WTC11 (cell line): ENCODE data around the gene RNF44. TPM values are rescaled to one million over a fixed set of nuclear protein-coding genes. Genes with fewer than 3 reads are reported as not detected.

ENCODE experiments used
- ATF2 ChIP-seq: sonication (generic); formaldehyde crosslinking; IDR thresholded peaks from 2 replicates; pipeline ENCODE4 v1.8.1; 2022; ENCODE audit warnings: low read depth, missing genetic modification reagents, borderline replicate concordance
- CREM ChIP-seq: sonication (generic); formaldehyde crosslinking; IDR thresholded peaks from 2 replicates; pipeline ENCODE4 v1.8.1; 2022; ENCODE audit warnings: mild to moderate bottlenecking, missing genetic modification reagents, moderate library complexity
- FOXP1 ChIP-seq: sonication (generic); formaldehyde crosslinking; IDR thresholded peaks from 2 replicates; pipeline ENCODE4 v1.8.0; 2022; ENCODE audit warnings: missing genetic modification reagents, mild to moderate bottlenecking, moderate library complexity, borderline replicate concordance
- FOXP4 ChIP-seq: sonication (generic); formaldehyde crosslinking; IDR thresholded peaks from 2 replicates; pipeline ENCODE4 v1.8.0; 2022; ENCODE audit warnings: mild to moderate bottlenecking, missing genetic modification reagents
- JAZF1 ChIP-seq: fragments of 250-450 bp; sonication (Bioruptor Pico); IDR thresholded peaks from 2 replicates; pipeline ENCODE4 v1.9.0; 2021; ENCODE audit warnings: moderate library complexity, mild to moderate bottlenecking, inconsistent platforms
- JUN ChIP-seq: sonication (generic); formaldehyde crosslinking; IDR thresholded peaks from 2 replicates; pipeline ENCODE4 v1.8.0; 2023; ENCODE audit warnings: mild to moderate bottlenecking, missing genetic modification reagents
- MAX ChIP-seq: sonication (generic); formaldehyde crosslinking; IDR thresholded peaks from 2 replicates; pipeline ENCODE4 v1.8.0; 2022; ENCODE audit warnings: mild to moderate bottlenecking, missing genetic modification reagents
- MYBL2 ChIP-seq: sonication (generic); formaldehyde crosslinking; IDR thresholded peaks from 2 replicates; pipeline ENCODE4 v1.8.1; 2023; ENCODE audit warnings: mild to moderate bottlenecking, moderate library complexity, missing genetic modification reagents
- NFATC4 ChIP-seq: fragments of 250-450 bp; sonication (Bioruptor Pico); IDR thresholded peaks from 2 replicates; pipeline ENCODE4 v1.9.0; 2021; ENCODE audit warnings: mild to moderate bottlenecking
- NFYB ChIP-seq: sonication (generic); formaldehyde crosslinking; conservative IDR thresholded peaks from 2 replicates; pipeline ENCODE4 v1.8.0; 2022; ENCODE audit warnings: low read depth, missing genetic modification reagents
- NR2C2 ChIP-seq: sonication (generic); formaldehyde crosslinking; IDR thresholded peaks from 2 replicates; pipeline ENCODE4 v1.8.0; 2022; ENCODE audit warnings: mild to moderate bottlenecking, missing genetic modification reagents
- PRDM15 ChIP-seq: sonication (generic); formaldehyde crosslinking; IDR thresholded peaks from 2 replicates; pipeline ENCODE4 v1.8.0; 2022; ENCODE audit warnings: missing genetic modification reagents
- RORB ChIP-seq: fragments of 250-450 bp; sonication (Bioruptor Pico); IDR thresholded peaks from 2 replicates; pipeline ENCODE4 v1.9.0; 2021; ENCODE audit warnings: mild to moderate bottlenecking
- SP1 ChIP-seq: sonication (generic); formaldehyde crosslinking; conservative IDR thresholded peaks from 2 replicates; pipeline ENCODE4 v1.8.1; 2022; ENCODE audit warnings: missing genetic modification reagents
- TCF7 ChIP-seq: sonication (generic); formaldehyde crosslinking; IDR thresholded peaks from 2 replicates; pipeline ENCODE4 v1.8.0; 2022; ENCODE audit warnings: mild to moderate bottlenecking, low read depth, missing genetic modification reagents, moderate library complexity
- USF2 ChIP-seq: sonication (generic); formaldehyde crosslinking; IDR thresholded peaks from 2 replicates; pipeline ENCODE4 v1.8.1; 2023; ENCODE audit warnings: mild to moderate bottlenecking, missing genetic modification reagents, moderate library complexity
- ZNF121 ChIP-seq: sonication (generic); formaldehyde crosslinking; IDR thresholded peaks from 2 replicates; pipeline ENCODE4 v1.8.0; 2023; ENCODE audit warnings: missing genetic modification reagents
- ZNF317 ChIP-seq: sonication (generic); formaldehyde crosslinking; IDR thresholded peaks from 2 replicates; pipeline ENCODE4 v1.8.1; 2023; ENCODE audit warnings: low read depth, mild to moderate bottlenecking, moderate library complexity, missing genetic modification reagents, borderline replicate concordance
- total RNA-seq: library from RNA; stranded (reverse); gene quantifications from 3 replicates; pipeline ENCODE4 v1.2.3, GENCODE V29; 2021
- TF ChIP-seq, protein P1 (sequence below): sonication (generic); formaldehyde crosslinking; conservative IDR thresholded peaks from 2 replicates; pipeline ENCODE4 v1.8.1; 2023; ENCODE audit warnings: mild to moderate bottlenecking, low read depth, missing genetic modification reagents, moderate library complexity
- TF ChIP-seq, protein P2 (sequence below): fragments of 250-450 bp; sonication (Bioruptor Pico); conservative IDR thresholded peaks from 2 replicates; pipeline ENCODE4 v1.9.0; 2021; ENCODE audit warnings: mild to moderate bottlenecking
- TF ChIP-seq, protein P3 (sequence below): sonication (generic); formaldehyde crosslinking; IDR thresholded peaks from 2 replicates; pipeline ENCODE4 v1.8.1; 2023; ENCODE audit warnings: mild to moderate bottlenecking, missing genetic modification reagents, moderate library complexity
- TF ChIP-seq, protein P4 (sequence below): fragments of 250-450 bp; sonication (Bioruptor Pico); IDR thresholded peaks from 2 replicates; pipeline ENCODE4 v1.9.0; 2021; ENCODE audit warnings: mild to moderate bottlenecking
- TF ChIP-seq, protein P5 (sequence below): fragments of 250-450 bp; sonication (Bioruptor Pico); IDR thresholded peaks from 2 replicates; pipeline ENCODE4 v2.1.2; 2022; ENCODE audit warnings: mild to moderate bottlenecking, moderate library complexity

The RNF44 gene
- total RNA-seq, 1 experiment from 2014 or later = 233 TPM

- TF ChIP-seq ATF2 (CRISPR knock-in tag) (no peak), MYBL2 (CRISPR knock-in tag) (peak; percentile 82; the same call in 1 of the 2 replicates), JUN (0 out of 2 replicates have a peak, but pooled peaks have one; percentile 40), FOXP1 (no peak), SP1 (CRISPR knock-in tag) (peak; percentile 85; the same call in 1 of the 2 replicates), NFATC4 (CRISPR knock-in tag) (no peak), RORB (CRISPR knock-in tag) (no peak), PRDM15 (CRISPR knock-in tag) (no peak), JAZF1 (CRISPR knock-in tag) (no peak), NR2C2 (no peak), MAX (no peak), ZNF317 (CRISPR knock-in tag) (no peak), NFYB (CRISPR knock-in tag) (peak; percentile 79), TCF7 (CRISPR knock-in tag) (no peak), ZNF121 (CRISPR knock-in tag) (no peak), USF2 (CRISPR knock-in tag) (no peak), CREM (CRISPR knock-in tag) (peak; percentile 91; the same call in 1 of the 2 replicates), FOXP4 (CRISPR knock-in tag) (no peak)
- TF ChIP-seq, protein P1, sequence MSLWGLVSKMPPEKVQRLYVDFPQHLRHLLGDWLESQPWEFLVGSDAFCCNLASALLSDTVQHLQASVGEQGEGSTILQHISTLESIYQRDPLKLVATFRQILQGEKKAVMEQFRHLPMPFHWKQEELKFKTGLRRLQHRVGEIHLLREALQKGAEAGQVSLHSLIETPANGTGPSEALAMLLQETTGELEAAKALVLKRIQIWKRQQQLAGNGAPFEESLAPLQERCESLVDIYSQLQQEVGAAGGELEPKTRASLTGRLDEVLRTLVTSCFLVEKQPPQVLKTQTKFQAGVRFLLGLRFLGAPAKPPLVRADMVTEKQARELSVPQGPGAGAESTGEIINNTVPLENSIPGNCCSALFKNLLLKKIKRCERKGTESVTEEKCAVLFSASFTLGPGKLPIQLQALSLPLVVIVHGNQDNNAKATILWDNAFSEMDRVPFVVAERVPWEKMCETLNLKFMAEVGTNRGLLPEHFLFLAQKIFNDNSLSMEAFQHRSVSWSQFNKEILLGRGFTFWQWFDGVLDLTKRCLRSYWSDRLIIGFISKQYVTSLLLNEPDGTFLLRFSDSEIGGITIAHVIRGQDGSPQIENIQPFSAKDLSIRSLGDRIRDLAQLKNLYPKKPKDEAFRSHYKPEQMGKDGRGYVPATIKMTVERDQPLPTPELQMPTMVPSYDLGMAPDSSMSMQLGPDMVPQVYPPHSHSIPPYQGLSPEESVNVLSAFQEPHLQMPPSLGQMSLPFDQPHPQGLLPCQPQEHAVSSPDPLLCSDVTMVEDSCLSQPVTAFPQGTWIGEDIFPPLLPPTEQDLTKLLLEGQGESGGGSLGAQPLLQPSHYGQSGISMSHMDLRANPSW (CRISPR knock-in tag) = no peak
- TF ChIP-seq, protein P2, sequence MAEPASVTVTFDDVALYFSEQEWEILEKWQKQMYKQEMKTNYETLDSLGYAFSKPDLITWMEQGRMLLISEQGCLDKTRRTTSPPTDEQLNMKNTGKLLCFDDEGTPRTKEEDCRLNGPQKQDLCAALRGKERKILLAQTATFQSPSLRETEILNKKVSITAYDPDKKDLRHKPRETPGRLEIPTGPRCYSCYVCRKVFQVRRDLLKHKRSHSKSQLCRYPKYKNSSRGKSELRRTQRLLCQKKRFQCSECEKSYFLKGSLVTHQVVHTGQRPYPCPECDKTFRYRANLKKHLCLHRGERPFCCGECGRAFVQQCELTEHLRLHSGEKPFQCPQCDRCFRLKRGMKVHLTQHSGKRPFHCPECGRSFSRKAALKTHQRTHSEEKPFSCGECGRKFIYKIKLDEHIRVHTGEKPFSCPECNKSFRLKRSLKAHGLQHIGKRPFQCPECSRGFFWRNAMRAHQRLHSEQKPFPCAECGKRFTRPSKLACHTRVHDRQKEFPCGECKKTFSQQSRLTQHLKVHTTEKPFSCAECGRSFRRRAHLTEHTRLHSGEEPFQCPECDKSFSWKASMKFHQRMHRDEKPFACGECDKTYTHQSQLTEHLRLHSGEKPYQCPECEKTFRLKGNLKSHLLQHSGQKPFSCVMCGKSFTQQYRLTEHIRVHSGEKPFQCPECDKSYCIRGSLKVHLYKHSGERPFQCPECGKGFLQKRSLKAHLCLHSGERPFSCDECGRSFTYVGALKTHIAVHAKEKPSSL (CRISPR knock-in tag) = no peak
- TF ChIP-seq, protein P3, sequence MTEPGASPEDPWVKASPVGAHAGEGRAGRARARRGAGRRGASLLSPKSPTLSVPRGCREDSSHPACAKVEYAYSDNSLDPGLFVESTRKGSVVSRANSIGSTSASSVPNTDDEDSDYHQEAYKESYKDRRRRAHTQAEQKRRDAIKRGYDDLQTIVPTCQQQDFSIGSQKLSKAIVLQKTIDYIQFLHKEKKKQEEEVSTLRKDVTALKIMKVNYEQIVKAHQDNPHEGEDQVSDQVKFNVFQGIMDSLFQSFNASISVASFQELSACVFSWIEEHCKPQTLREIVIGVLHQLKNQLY = no peak
- TF ChIP-seq, protein P4, sequence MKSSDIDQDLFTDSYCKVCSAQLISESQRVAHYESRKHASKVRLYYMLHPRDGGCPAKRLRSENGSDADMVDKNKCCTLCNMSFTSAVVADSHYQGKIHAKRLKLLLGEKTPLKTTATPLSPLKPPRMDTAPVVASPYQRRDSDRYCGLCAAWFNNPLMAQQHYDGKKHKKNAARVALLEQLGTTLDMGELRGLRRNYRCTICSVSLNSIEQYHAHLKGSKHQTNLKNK (CRISPR knock-in tag) = no peak
- TF ChIP-seq, protein P5, sequence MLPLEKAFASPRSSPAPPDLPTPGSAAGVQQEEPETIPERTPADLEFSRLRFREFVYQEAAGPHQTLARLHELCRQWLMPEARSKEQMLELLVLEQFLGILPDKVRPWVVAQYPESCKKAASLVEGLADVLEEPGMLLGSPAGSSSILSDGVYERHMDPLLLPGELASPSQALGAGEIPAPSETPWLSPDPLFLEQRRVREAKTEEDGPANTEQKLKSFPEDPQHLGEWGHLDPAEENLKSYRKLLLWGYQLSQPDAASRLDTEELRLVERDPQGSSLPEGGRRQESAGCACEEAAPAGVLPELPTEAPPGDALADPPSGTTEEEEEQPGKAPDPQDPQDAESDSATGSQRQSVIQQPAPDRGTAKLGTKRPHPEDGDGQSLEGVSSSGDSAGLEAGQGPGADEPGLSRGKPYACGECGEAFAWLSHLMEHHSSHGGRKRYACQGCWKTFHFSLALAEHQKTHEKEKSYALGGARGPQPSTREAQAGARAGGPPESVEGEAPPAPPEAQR = no peak
Measured at GRCh38 chr5:176537554-176538229, 490 bp upstream of the RNF44 start (continued).
